Erythroblast (primary cell): ENCODE data around the gene VPS39.

Experiments
- GATA1 ChIP-seq: IDR thresholded peaks from 2 replicates; pipeline ENCODE4 v1.6.1; 2011; ENCODE audit warnings: low read depth, mild to moderate bottlenecking, control low read depth, low read length, moderate library complexity
- POLR2A ChIP-seq: IDR thresholded peaks from 2 replicates; pipeline ENCODE4 v1.6.1; 2011; ENCODE audit warnings: mild to moderate bottlenecking, low read length

- TF ChIP-seq POLR2A = no peak
- no peak for TF ChIP-seq GATA1
Observed at GRCh38 chr15:42220216-42220615, 12.1 kb upstream of the VPS39 start.
